HG03135 (cell line): ENCODE data around the gene ENPP4.
"Not testable (repeated sequence)": the region's sequence is repeated elsewhere in the genome, so short reads cannot be mapped to it uniquely, and the experiment has no call there.

ENCODE experiments used
- ATAC-seq: cut with Tn5 transposase; IDR thresholded peaks from one replicate; pipeline ENCODE4 v1.9.1; 2021; ENCODE audit warnings: mild to moderate bottlenecking, moderate library complexity; ENCODE audit not compliant: unreplicated experiment

Gene ENPP4

GRCh38 chr6:46129629-46130511 is at the start of gene ENPP4:
TSS of gene ENPP4 (plus strand) at chr6:46129989. CDS start at chr6:46139584, 9,595 bp downstream.
- ATAC-seq = peak; percentile 99

GRCh38 chr6:46080111-46080510 is 49.7 kb upstream of the ENPP4 start:
- no peak for ATAC-seq

GRCh38 chr6:46085688-46086087 is 44.1 kb upstream of the ENPP4 start:
- not testable (repeated sequence) for ATAC-seq

- ATAC-seq = no peak
Measured at GRCh38 chr6:46090115-46091079, 39.4 kb upstream of the ENPP4 start.

GRCh38 chr6:46091080-46091478 is 38.7 kb upstream of the ENPP4 start:
- no peak for ATAC-seq

GRCh38 chr6:46095251-46095650 is 34.5 kb upstream of the ENPP4 start:
- no peak for ATAC-seq

GRCh38 chr6:46097366-46097765 is 32.4 kb upstream of the ENPP4 start:
- no peak for ATAC-seq

GRCh38 chr6:46098678-46099077 is 31.1 kb upstream of the ENPP4 start:
- no peak for ATAC-seq

- ATAC-seq = no peak
Measured at GRCh38 chr6:46099952-46100351, 29.8 kb upstream of the ENPP4 start.

- no peak for ATAC-seq
Measured at GRCh38 chr6:46102123-46102522, 27.7 kb upstream of the ENPP4 start.

- no peak for ATAC-seq
Measured at GRCh38 chr6:46103441-46104115, 26.2 kb upstream of the ENPP4 start.

GRCh38 chr6:46104209-46104608 is 25.6 kb upstream of the ENPP4 start:
- no peak for ATAC-seq

GRCh38 chr6:46105568-46105967 is 24.2 kb upstream of the ENPP4 start:
- no peak for ATAC-seq

- no peak for ATAC-seq
Measured at GRCh38 chr6:46113370-46113769, 16.4 kb upstream of the ENPP4 start.

GRCh38 chr6:46115634-46116033 is 14.2 kb upstream of the ENPP4 start:
- ATAC-seq = no peak

- no peak for ATAC-seq
Measured at GRCh38 chr6:46116289-46116688, 13.5 kb upstream of the ENPP4 start.

GRCh38 chr6:46118157-46118556 is 11.6 kb upstream of the ENPP4 start:
- ATAC-seq = no peak

- no peak for ATAC-seq
Measured at GRCh38 chr6:46118836-46119235, 11.0 kb upstream of the ENPP4 start.

- not testable (repeated sequence) for ATAC-seq
Measured at GRCh38 chr6:46119679-46120078, 10.1 kb upstream of the ENPP4 start.

- no peak for ATAC-seq
Measured at GRCh38 chr6:46128476-46128875, 1.3 kb upstream of the ENPP4 start.

- ATAC-seq = peak; percentile 27
Measured at GRCh38 chr6:46129291-46129628, 529 bp upstream of the ENPP4 start.
